Breast epithelium (tissue), 4 donors: Measurements from ENCODE around the gene PHPT1. TPM values are rescaled to one million over a fixed set of nuclear protein-coding genes. Genes with fewer than 3 reads are reported as not detected.

ENCODE experiments used
- DNase-seq, 2 donors: peaks; one replicate each; pipeline ENCODE4 v3.0.0-alpha.2; 2019; ENCODE audit warnings: low spot score in 2 of 2
- H3K27ac ChIP-seq, 2 donors: fragments of 200-600 bp; sonication (generic) in 1 of 2; one replicate each; pipeline ENCODE4 v1.5.1; 2016 to 2019; ENCODE audit warnings: mild to moderate bottlenecking in 1 of 2
- H3K27me3 ChIP-seq, 2 donors: fragments of 200-600 bp; sonication (generic) in 1 of 2; one replicate each; pipeline versions ENCODE4 v1.5.1 to v1.6.0; 2017 to 2019; ENCODE audit warnings: control low read depth in 1 of 2, mild to moderate bottlenecking in 1 of 2
- H3K36me3 ChIP-seq: fragments of 200-600 bp; one replicate; pipeline ENCODE4 v1.5.1; 2019
- H3K4me1 ChIP-seq, 2 donors: fragments of 200-600 bp; sonication (generic); one replicate each; pipeline ENCODE4 v1.5.1; 2016 to 2019; ENCODE audit warnings: control low read depth in 1 of 2
- H3K4me3 ChIP-seq, 3 donors: fragments of 200-600 bp; sonication (generic); 1 replicate in 2 of 3; 2 replicates in 1 of 3; pipeline ENCODE4 v1.5.1; 2016 to 2019; ENCODE audit warnings: mild to moderate bottlenecking in 3 of 3, moderate library complexity in 2 of 3
- H3K9me3 ChIP-seq, 2 donors: fragments of 200-600 bp; sonication (generic) in 1 of 2; one replicate each; pipeline ENCODE4 v1.5.1; 2016 to 2019; ENCODE audit warnings: control low read depth in 1 of 2
- POLR2A ChIP-seq: fragments of 450-650 bp; IDR thresholded peaks from one replicate; pipeline ENCODE4 v1.6.1; 2016; ENCODE audit warnings: antibody characterized with exemption, mild to moderate bottlenecking, moderate library complexity
- POLR2AphosphoS5 ChIP-seq, 3 donors: sonication (generic); formaldehyde crosslinking; IDR thresholded peaks; one replicate each; pipeline ENCODE4 v1.6.1; 2017; ENCODE audit warnings: antibody characterized with exemption in 3 of 3
- intact Hi-C: fragments of 100-400 bp; cut with DNase I; formaldehyde crosslinking; loops from one replicate; pipeline ENCODE4 v1.15.1; 2023; ENCODE audit warnings: low total_unique reads
- total RNA-seq, 3 donors: library from RNA; depleted of rRNA; stranded (reverse); fragments of >200 nt; gene quantifications; one replicate each; pipeline ENCODE4 v1.1.0, GENCODE V29; 2016
- TF ChIP-seq, protein P1 (sequence below), 3 donors: fragments of 450-650 bp; IDR thresholded peaks; one replicate each; pipeline ENCODE4 v1.5.1; 2016 to 2017; ENCODE audit warnings: antibody characterized with exemption in 3 of 3, mild to moderate bottlenecking in 3 of 3, moderate library complexity in 3 of 3

The PHPT1 gene
- total RNA-seq, 3 donors from 2014 or later, result 43.2 to 70.8 (median 52.5) TPM

DNA sequence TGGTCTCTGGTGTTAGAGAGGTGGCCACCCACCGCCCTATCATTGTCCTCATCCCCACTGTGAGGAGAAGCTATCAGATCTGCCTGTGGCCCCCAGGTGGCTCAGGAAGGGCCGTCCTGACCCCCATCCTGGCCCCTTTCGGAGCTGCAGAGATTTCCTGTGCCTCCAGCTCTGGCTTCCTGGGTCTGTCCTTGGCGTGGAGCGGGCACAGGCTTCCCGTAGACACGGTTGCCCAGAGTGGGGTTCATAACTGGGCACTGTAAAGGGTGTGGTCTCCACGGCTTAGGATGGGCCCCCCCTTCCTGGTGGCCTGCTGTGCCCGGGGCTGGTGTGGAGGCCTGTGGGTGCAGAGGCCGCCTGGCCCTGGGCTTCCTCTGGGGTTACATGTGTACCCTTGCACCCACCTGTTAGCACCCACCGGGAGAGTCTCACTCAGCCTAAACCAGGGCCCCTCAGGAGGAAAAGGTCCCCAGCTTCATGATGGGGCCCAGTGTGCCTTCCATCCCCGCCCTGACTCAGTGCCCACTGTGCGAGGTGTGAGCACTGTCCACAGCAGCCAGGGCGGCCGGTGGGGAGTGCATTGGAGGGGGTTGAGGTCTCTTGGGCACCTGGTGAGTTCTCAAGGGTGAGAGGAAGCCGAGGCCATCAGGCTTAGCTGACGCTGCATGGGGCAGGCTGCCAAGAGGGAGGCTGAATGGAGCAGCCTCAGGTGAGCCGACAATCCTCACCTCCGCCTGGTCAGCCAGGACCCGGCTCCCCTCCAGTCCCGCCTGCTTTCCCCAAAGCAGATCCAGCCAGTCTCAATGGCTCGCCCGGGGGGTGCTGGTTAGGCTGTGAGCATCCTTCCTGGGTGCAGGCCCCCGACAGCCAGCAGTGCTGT, 22.3 kb upstream of the PHPT1 start:
- Histone ChIP-seq H3K36me3 (peaks cover 16% of the 10 kb centered on the region), H3K27me3 (no peaks in the 10 kb centered on the region), H3K4me3 (no peak overlapping the region), H3K4me1 (no peaks in the 10 kb centered on the region), H3K27ac (no peak overlapping the region), H3K9me3 (no peaks in the 10 kb centered on the region)
- intact Hi-C loops, result no loop called here
- no peak for DNase-seq
- TF ChIP-seq POLR2AphosphoS5 (IDR thresholded peaks at IDR 0.05) (no peak), POLR2A (no peak)
- TF ChIP-seq, protein P1, sequence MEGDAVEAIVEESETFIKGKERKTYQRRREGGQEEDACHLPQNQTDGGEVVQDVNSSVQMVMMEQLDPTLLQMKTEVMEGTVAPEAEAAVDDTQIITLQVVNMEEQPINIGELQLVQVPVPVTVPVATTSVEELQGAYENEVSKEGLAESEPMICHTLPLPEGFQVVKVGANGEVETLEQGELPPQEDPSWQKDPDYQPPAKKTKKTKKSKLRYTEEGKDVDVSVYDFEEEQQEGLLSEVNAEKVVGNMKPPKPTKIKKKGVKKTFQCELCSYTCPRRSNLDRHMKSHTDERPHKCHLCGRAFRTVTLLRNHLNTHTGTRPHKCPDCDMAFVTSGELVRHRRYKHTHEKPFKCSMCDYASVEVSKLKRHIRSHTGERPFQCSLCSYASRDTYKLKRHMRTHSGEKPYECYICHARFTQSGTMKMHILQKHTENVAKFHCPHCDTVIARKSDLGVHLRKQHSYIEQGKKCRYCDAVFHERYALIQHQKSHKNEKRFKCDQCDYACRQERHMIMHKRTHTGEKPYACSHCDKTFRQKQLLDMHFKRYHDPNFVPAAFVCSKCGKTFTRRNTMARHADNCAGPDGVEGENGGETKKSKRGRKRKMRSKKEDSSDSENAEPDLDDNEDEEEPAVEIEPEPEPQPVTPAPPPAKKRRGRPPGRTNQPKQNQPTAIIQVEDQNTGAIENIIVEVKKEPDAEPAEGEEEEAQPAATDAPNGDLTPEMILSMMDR (IDR thresholded peaks at IDR 0.05), result no peak

DNA sequence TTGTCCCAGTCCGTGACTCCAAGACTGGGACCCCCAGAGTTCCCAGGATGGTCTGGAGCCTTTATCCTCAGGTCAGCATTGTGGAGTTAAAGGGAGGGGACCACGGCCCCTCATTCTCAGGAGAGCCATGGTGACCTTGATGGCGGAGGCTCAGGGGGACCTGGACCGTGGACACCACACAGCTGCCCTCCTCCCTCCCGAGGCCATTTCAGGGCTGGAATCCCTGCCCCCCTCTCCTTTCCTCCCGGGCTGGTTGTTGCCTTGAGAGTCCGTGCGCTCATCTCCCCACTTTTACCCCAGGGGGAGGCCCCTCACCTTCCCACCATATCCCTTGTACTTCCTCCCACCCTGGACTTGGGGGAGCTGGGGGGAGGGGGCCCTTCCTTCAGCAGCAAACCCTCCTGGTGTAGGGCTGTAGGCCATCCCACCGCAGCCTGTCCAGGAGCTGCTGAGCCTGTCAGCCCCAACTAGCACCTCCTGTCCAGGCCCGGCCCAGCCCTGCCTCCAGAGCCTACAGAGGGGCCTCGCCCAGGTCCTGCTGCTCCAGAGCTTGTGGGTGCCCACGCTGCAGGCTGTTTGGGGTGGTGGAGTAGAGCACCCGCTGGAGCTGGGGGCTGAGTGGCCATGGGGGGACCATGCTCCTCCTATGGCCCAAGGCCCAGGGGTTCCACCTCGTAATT, 21.3 kb upstream of the PHPT1 start:
- Histone ChIP-seq H3K36me3 (peaks cover 16% of the 10 kb centered on the region), H3K27ac (no peak overlapping the region), H3K4me3 (no peak overlapping the region), H3K27me3 (no peaks in the 10 kb centered on the region), H3K9me3 (no peaks in the 10 kb centered on the region), H3K4me1 (no peaks in the 10 kb centered on the region)
- TF ChIP-seq, protein P1 (IDR thresholded peaks at IDR 0.05), result no peak
- TF ChIP-seq POLR2AphosphoS5 (IDR thresholded peaks at IDR 0.05) (no peak), POLR2A (no peak)
- intact Hi-C loops, result no loop called here
- DNase-seq, result no peak

DNA sequence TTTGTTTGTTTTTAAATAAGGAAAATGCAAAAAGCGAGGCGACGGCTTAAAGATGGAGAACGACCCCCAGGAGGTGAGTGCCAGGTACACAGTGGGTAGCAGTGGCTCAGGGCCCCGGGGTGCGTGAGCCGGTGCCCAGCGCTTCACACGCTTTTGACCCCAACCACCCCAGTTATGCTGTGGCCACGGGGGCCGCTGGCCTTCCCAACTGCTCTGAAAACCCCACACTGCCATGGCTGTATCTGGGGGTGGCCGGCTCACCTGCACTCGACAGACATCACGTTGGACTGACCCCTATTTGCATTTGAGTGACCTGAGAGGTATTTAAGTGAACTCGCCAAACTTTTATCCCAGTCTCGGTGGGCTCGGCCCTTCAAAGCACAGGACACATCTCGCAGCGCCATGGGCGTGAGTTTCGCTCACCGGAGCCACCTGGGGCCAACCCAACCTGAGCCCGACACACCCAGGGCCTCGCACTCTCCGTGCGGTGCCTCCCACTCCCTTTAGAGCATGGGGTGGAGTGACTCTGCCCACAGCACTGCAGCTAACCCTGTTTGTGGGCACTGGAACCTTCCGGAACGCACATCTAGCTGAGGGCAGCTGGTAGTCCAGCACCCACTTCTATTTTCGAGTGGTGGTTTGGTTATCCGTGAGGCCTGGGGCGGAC, 20.6 kb upstream of the PHPT1 start:
- Histone ChIP-seq H3K27me3 (no peaks in the 10 kb centered on the region), H3K9me3 (no peaks in the 10 kb centered on the region), H3K36me3 (peaks cover 16% of the 10 kb centered on the region), H3K4me3 (no peak overlapping the region), H3K4me1 (no peaks in the 10 kb centered on the region), H3K27ac (no peak overlapping the region)
- TF ChIP-seq POLR2A (no peak), POLR2AphosphoS5 (IDR thresholded peaks at IDR 0.05) (no peak)
- TF ChIP-seq, protein P1 (IDR thresholded peaks at IDR 0.05), result no peak
- DNase-seq, result no peak
- intact Hi-C loops, result no loop called here

DNA sequence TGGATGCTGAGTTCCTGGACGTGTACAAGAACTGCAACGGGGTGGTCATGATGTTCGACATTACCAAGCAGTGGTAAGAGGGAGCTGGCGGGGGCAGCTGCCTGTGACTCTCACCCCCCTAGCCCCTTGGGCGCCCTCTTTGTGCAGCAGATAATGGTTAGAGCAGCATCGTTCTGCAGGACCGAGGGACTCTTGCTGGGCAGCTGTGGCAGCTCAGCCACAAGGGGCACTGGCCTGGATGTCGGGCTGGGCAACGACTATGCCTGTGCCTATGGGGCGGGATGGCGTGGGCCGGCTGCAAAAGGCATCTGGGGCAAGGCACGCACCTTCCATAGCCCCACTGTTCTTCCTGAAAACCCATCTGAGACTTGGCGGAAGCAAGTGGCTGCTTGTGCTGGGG, 19.8 kb upstream of the PHPT1 start:
- peaks cover 16% of the 10 kb centered on the region for H3K36me3 ChIP-seq
- intact Hi-C loops, result no loop called here
- DNase-seq, result no peak

More for the DNA sequence above, 19.8 kb upstream of the PHPT1 start:
- Histone ChIP-seq H3K4me3 (no peak overlapping the region), H3K27me3 (no peaks in the 10 kb centered on the region), H3K4me1 (no peaks in the 10 kb centered on the region), H3K27ac (no peak overlapping the region), H3K9me3 (no peaks in the 10 kb centered on the region)
- TF ChIP-seq, protein P1 (IDR thresholded peaks at IDR 0.05), result no peak
- TF ChIP-seq POLR2A (no peak), POLR2AphosphoS5 (IDR thresholded peaks at IDR 0.05) (no peak)
